ENCODE results near the gene FLT3LG. TPM values are rescaled to one million over a fixed set of nuclear protein-coding genes. Genes with fewer than 3 reads are reported as not detected.

Gene FLT3LG
- total RNA-seq, 2 experiments from 2014 or later: 57.7 to 61.2 TPM

DNA sequence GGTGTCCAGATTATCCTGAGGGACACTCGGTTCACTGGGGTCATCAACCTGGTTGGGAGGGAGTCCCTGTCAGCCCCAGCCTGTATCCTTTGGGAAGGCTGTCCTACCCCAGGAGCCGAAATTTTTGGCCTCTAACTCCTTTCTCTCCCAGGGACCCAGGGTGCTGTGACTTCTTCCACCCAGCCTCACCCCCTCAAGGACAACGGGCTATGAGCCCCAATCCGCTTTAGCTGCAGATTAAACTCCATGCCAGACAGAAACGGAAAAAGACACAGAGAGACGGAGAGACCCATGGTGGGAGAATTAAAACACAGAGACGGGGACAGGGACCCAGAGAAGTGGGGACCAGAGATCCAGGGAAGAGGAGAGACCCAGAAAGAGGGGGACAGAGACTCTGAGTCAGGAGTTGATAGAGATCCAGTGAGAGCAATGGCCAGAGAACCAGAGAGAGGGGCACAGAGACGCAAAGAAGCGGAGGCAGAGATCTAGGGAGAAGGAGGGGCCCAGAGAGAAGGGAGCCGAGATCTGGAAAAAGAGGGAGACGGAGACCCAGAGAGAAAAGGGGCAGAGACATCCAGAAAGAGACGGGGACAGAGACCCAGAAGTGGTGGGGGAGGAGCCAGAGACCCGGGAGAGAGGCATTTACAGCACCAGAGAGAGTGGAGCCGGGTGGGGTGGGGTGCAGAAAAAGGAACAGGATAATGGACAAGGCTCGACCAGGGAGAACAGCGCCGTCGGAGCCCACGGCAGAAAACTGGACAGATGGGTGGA is 33.4 kb upstream of the FLT3LG start:
- ATAC-seq (no peak), DNase-seq (no peak)
- TF ChIP-seq, protein P1, sequence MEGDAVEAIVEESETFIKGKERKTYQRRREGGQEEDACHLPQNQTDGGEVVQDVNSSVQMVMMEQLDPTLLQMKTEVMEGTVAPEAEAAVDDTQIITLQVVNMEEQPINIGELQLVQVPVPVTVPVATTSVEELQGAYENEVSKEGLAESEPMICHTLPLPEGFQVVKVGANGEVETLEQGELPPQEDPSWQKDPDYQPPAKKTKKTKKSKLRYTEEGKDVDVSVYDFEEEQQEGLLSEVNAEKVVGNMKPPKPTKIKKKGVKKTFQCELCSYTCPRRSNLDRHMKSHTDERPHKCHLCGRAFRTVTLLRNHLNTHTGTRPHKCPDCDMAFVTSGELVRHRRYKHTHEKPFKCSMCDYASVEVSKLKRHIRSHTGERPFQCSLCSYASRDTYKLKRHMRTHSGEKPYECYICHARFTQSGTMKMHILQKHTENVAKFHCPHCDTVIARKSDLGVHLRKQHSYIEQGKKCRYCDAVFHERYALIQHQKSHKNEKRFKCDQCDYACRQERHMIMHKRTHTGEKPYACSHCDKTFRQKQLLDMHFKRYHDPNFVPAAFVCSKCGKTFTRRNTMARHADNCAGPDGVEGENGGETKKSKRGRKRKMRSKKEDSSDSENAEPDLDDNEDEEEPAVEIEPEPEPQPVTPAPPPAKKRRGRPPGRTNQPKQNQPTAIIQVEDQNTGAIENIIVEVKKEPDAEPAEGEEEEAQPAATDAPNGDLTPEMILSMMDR (IDR thresholded peaks at IDR 0.05): no peak
- ChIA-PET POLR2A (interaction anchor here (1.0 to 1.5 kb wide), 3 partner anchors 11 to 51 kb away, joined by 3 to 4 read pairs (median 3); partner anchors contain the start of gene PIH1D1), CTCF (interaction anchor here (1.0 kb wide), 1 partner anchor 11 kb away, joined by 4 read pairs; no protein-coding TSS in a partner anchor)
- H3K9me3 Mint-ChIP-seq: no peaks in the 10 kb centered on the region
- no peak overlapping the region for H3K27ac Mint-ChIP-seq
- no peak overlapping the region for H3K4me3 Mint-ChIP-seq
- intact Hi-C loops (cut with micrococcal nuclease): loop anchor here (5.0 to 10.0 kb wide), 2 partner anchors 48 to 176 kb away; no protein-coding TSS in a partner anchor
- H3K27me3 Mint-ChIP-seq: peaks cover 65% of the 10 kb centered on the region
- H3K36me3 Mint-ChIP-seq (ENCODE audit: low read depth): no peaks in the 10 kb centered on the region
- H3K4me1 Mint-ChIP-seq (ENCODE audit: low read depth): peaks cover 34% of the 10 kb centered on the region

DNA sequence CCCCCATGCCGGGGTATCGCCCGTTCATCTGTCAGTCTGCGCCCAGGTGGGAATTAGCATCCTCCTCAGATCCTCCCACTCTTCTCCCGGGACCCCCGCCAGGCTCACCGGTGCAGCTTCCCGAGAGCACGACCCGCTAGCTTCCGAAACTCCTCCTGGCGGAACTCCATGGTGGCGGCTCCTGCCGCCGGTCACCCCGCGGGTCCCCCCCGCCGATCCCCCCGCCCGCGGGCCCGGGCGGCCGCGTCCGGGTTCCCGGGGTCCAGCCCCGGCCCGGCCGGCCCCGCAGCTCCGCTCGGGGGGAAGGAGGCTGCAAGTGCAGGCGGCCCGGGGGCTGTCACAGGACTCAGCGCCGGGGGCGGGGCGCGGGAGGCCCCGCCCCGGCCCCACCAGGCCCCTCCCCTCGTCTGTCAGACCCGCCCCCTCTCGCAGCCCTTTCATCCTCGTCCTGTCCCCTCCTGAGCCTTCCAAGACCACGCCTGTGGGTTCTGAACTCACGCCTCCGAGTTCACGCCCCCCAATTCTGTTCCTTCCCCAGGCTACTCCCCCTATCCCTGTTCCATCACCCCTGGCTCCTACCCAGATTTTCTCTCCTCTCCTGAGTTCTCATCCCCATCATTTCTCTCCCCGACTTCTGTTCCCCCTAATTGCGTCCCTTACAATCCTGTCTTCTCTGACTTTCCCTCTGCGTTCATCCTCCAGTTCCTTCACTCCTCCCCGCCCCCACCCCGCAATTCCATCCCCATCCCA is 32.6 kb upstream of the FLT3LG start, which contains the start of gene SLC17A7:
TSS of gene SLC17A7 (minus strand) at position 318 of the 750 bp plus-strand sequence. CDS start at position 170, 148 bp downstream.
- no peaks in the 10 kb centered on the region for H3K9me3 Mint-ChIP-seq
- peaks cover 2% of the 10 kb centered on the region for H3K36me3 Mint-ChIP-seq (ENCODE audit: low read depth)
- no peak within 1 kb of the TSS for H3K27ac Mint-ChIP-seq
- TF ChIP-seq, protein P1 (IDR thresholded peaks at IDR 0.05): no peak
- peaks cover 57% of the 10 kb centered on the region for H3K27me3 Mint-ChIP-seq
- DNase-seq (peak; percentile 70), ATAC-seq (peak; percentile 37)
- intact Hi-C loops (cut with micrococcal nuclease): loop anchor here (5.0 to 10.0 kb wide), 2 partner anchors 49 to 177 kb away; no protein-coding TSS in a partner anchor
- ChIA-PET CTCF (interaction anchor here (1.0 to 2.0 kb wide), 4 partner anchors 34 to 215 kb away, joined by 3 to 13 read pairs (median 3); no protein-coding TSS in a partner anchor), POLR2A (interaction anchor here (1.5 to 2.3 kb wide), 3 partner anchors 11 to 50 kb away, joined by 4 to 11 read pairs (median 6); partner anchors contain the start of genes ALDH16A1 and PIH1D1)
- H3K4me1 Mint-ChIP-seq (ENCODE audit: low read depth): peaks cover 28% of the 10 kb centered on the region
- peak within 1 kb of the TSS; percentile 74 for H3K4me3 Mint-ChIP-seq

DNA sequence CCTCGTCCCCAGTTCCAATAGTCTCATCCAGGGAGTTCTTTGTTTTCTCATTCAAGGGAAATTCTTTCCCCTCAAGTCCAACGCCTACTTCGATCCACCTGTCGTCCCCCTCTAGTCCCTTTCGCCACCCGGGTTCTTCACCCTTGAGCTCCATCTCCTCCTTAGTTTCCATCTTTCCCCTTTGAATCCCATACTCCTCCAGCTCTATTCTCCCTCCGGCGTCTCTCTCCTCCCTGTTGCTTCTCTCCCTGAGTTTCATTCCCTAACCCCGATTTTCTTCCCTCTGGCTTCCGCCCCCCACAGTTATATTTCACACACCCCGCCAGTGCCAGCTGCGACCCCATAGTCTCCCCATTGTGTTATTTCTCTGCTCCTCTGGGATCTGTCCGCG is 32.1 kb upstream of the FLT3LG start:
- DNase-seq (no peak), ATAC-seq (no peak)
- TF ChIP-seq, protein P1 (IDR thresholded peaks at IDR 0.05): no peak
- CTCF ChIA-PET: interaction anchor here (1.0 to 2.0 kb wide), 4 partner anchors 33 to 216 kb away, joined by 3 to 13 read pairs (median 3); no protein-coding TSS in a partner anchor
- POLR2A ChIA-PET: interaction anchor here (1.5 to 2.3 kb wide), 2 partner anchors 10 to 50 kb away, joined by 6 to 11 read pairs; partner anchors contain the start of genes ALDH16A1 and PIH1D1
- intact Hi-C loops (cut with micrococcal nuclease): loop anchor here (5.0 to 10.0 kb wide), 2 partner anchors 50 to 177 kb away; no protein-coding TSS in a partner anchor
- H3K4me1 Mint-ChIP-seq (ENCODE audit: low read depth): peaks cover 27% of the 10 kb centered on the region
- peaks cover 3% of the 10 kb centered on the region for H3K36me3 Mint-ChIP-seq (ENCODE audit: low read depth)
- no peaks in the 10 kb centered on the region for H3K9me3 Mint-ChIP-seq
- H3K27me3 Mint-ChIP-seq: peaks cover 51% of the 10 kb centered on the region
- H3K27ac Mint-ChIP-seq: no peak overlapping the region
- H3K4me3 Mint-ChIP-seq: peak overlapping the region; percentile 74

DNA sequence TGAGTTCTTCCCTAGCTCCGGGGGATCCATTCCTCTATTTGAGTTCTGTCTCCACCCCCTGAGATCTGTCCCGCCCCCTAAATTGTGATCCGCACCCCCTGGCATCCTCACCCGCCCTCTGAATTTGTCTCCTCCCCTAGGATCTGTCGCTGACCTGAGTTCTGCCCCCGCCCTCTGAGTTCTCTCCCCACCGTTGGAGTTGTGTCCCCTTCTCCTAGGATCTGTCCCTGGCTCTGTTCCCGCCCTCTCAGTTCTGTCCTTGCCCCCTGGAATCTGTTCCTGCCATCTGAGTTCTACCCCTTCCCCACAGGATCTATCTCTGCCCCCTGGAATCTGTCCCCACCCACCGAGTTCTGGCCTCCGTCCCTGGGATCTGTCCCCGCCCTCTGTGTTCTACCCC is 31.7 kb upstream of the FLT3LG start:
- peak; percentile 53 for DNase-seq
- Mint-ChIP-seq H3K4me3 (peak overlapping the region; percentile 74), H3K4me1 (ENCODE audit: low read depth) (peaks cover 29% of the 10 kb centered on the region), H3K27me3 (peaks cover 49% of the 10 kb centered on the region), H3K36me3 (ENCODE audit: low read depth) (peaks cover 5% of the 10 kb centered on the region), H3K9me3 (no peaks in the 10 kb centered on the region), H3K27ac (no peak overlapping the region)
- ATAC-seq: no peak
- ChIA-PET CTCF (interaction anchor here (0.5 to 2.0 kb wide), 6 partner anchors 31 to 216 kb away, joined by 3 to 13 read pairs (median 3); partner anchors contain the start of gene FLT3LG), POLR2A (interaction anchor here (1.5 to 2.3 kb wide), 2 partner anchors 10 to 51 kb away, joined by 6 to 11 read pairs; partner anchors contain the start of genes ALDH16A1 and PIH1D1)
- TF ChIP-seq, protein P1 (IDR thresholded peaks at IDR 0.05): no peak
- intact Hi-C loops (cut with micrococcal nuclease): loop anchor here (5.0 to 10.0 kb wide), 2 partner anchors 50 to 178 kb away; no protein-coding TSS in a partner anchor

Data from activated CD8-positive, alpha-beta T cell treated with anti-CD3 and anti-CD28 coated beads for 36 hours (primary cell).